IPS-15b (cell line): ENCODE results near the gene ATG16L1.

Experiments used
- H3K27me3 ChIP-seq: one replicate; pipeline ENCODE4 v1.6.1; 2013; ENCODE audit warnings: low read length; ENCODE audit not compliant: control insufficient read depth, insufficient read depth
- H3K36me3 ChIP-seq: one replicate; pipeline ENCODE4 v1.6.1; 2013; ENCODE audit warnings: low read length; ENCODE audit not compliant: control insufficient read depth, insufficient read depth
- H3K4me1 ChIP-seq: one replicate; pipeline ENCODE4 v1.6.1; 2013; ENCODE audit warnings: mild to moderate bottlenecking, low read length; ENCODE audit not compliant: control insufficient read depth, insufficient read depth
- H3K4me3 ChIP-seq: one replicate; pipeline ENCODE4 v1.5.1; 2013; ENCODE audit warnings: low read depth, low read length
- H3K9ac ChIP-seq: one replicate; pipeline ENCODE4 v1.6.1; 2013; ENCODE audit warnings: low read depth, mild to moderate bottlenecking, low read length
- H3K9me3 ChIP-seq: one replicate; pipeline ENCODE4 v1.6.1; 2013; ENCODE audit warnings: mild to moderate bottlenecking, low read length; ENCODE audit not compliant: control insufficient read depth, insufficient read depth

Gene ATG16L1

DNA sequence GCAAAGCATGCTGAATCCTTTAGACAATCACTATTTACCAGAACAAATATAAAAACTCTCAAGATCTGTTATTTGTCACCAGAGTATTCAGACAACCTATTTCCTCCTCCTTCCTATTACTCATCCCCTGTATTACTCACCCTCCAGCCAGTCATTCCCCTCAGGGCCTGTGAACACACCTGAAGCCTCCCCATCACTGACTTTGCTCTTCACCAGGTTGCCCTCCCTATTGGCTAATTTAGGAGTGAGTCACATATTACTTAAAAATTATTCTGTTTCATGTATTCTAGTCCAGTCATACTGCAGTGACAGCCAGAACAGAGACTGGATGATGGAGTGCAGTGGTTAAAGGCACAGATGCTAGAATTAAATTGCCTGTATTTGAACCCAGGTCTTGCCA is 3.7 kb upstream of the ATG16L1 start:
- no peaks in the 10 kb centered on the region for H3K27me3 ChIP-seq
- no peaks in the 10 kb centered on the region for H3K36me3 ChIP-seq
- no peak overlapping the region for H3K9ac ChIP-seq
- H3K9me3 ChIP-seq: no peaks in the 10 kb centered on the region
- no peak overlapping the region for H3K4me3 ChIP-seq
- no peaks in the 10 kb centered on the region for H3K4me1 ChIP-seq

DNA sequence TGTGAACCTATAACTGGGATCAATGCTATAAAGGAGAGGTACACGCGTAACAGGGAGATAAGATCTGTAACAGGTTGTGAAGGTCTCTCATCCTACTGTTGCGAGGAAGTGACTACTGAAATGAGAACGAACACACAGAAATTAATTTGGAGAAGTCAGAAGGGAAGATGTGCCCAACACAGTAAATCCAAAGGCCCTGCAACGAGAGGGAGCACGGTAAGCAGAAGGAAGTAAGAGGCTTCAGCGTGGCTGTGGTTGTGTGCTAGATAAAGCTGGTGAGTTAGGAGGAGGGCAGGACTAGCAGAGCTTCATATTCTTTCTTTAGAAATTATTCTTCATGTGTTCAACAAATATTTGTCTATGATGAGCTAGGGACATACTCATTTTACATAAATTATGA is 2.5 kb upstream of the ATG16L1 start:
- no peaks in the 10 kb centered on the region for H3K9me3 ChIP-seq
- H3K4me1 ChIP-seq: peaks cover 3% of the 10 kb centered on the region
- H3K9ac ChIP-seq: no peak overlapping the region
- H3K4me3 ChIP-seq: no peak overlapping the region
- H3K36me3 ChIP-seq: no peaks in the 10 kb centered on the region
- H3K27me3 ChIP-seq: no peaks in the 10 kb centered on the region

DNA sequence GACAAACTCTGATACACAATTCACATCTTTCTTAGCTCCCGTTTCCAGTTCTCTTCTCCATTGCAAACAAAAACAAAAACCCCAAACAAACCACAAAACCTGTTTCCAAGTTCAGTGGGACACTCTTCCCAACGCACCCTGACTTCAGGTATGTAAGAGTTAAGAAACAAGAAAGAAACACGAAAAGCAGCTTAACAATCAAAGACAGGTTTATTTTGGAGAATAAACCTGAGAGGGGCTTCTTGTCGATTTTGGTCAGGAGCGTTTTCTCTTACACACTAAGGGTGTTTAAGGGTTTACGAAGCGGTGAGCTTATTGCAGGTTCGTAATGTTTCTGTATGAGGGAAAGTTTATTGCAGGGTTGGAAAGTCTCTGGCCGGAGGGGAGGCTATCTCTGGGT is 905 bp upstream of the ATG16L1 start:
- H3K4me3 ChIP-seq: no peak overlapping the region
- H3K9ac ChIP-seq: no peak overlapping the region
- peaks cover 3% of the 10 kb centered on the region for H3K4me1 ChIP-seq

DNA sequence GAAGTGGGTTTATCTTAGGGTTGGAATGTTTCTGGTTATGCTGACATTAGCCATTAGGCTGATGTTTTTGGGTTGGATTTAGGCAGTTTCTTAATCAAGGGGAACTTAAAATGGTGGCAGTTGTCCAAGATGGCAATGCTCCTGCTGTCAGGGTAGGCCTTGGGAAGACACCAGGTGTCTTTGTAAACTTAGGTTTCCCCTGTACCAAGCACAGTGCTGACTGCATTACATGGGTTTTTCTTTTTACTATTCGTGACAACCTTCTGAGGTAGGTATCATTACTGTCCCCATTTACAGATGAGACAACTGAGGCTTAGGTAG is 528 bp upstream of the ATG16L1 start:
- H3K9me3 ChIP-seq: no peaks in the 10 kb centered on the region
- peaks cover 3% of the 10 kb centered on the region for H3K4me1 ChIP-seq
- no peak overlapping the region for H3K4me3 ChIP-seq

More for the DNA sequence above, 905 bp upstream of the ATG16L1 start:
- Histone ChIP-seq H3K9me3 (no peaks in the 10 kb centered on the region), H3K36me3 (no peaks in the 10 kb centered on the region), H3K27me3 (no peaks in the 10 kb centered on the region)

DNA sequence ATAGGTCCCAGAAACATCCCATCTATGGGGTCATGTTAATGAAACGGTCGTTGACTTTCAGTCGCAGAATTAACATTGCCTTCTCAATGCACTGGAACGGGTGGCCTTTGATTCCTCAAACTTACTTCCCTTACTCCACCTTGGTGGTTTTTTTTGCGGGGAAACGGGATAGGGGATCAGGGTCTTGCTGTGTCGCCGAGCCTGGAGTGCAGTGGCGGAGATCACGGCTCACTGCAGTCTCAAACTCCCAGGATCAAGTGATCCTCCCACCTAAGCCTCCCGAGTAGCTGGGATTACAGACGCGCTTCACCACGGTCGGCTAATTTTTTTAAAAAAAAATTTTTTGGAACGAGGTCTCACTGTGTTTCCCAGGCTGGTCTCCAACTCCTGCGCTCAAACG is 754 bp downstream of the ATG16L1 start:
- Histone ChIP-seq H3K4me3 (peak overlapping the region; percentile 94), H3K36me3 (no peaks in the 10 kb centered on the region), H3K4me1 (peaks cover 3% of the 10 kb centered on the region), H3K9me3 (no peaks in the 10 kb centered on the region), H3K9ac (peak overlapping the region; percentile 77), H3K27me3 (no peaks in the 10 kb centered on the region)

More for the DNA sequence above, 528 bp upstream of the ATG16L1 start:
- no peaks in the 10 kb centered on the region for H3K36me3 ChIP-seq
- no peak overlapping the region for H3K9ac ChIP-seq
- H3K27me3 ChIP-seq: no peaks in the 10 kb centered on the region

DNA sequence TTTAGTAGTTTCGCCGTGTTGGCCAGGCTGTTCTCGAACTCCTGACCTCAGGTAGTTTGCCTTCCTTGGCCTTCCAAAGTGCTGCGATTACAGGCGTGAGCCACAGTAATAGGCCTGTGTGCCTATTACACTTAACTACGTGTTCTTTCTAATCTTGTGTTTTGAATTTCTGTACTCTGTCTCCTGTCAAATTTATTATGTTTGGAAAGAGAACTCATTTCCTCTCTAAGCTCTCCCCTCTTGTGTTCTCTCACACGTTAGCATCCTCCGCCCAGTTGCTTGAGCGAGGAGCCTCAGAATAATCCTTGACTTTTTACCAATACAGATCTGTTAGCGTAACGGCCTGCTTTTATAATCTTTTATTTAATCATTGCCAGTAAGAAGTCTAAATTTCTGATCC is 3.7 kb downstream of the ATG16L1 start:
- H3K27me3 ChIP-seq: no peaks in the 10 kb centered on the region
- H3K4me3 ChIP-seq: no peak overlapping the region
- H3K36me3 ChIP-seq: no peaks in the 10 kb centered on the region
- peaks cover 3% of the 10 kb centered on the region for H3K4me1 ChIP-seq
- no peak overlapping the region for H3K9ac ChIP-seq
- no peaks in the 10 kb centered on the region for H3K9me3 ChIP-seq

DNA sequence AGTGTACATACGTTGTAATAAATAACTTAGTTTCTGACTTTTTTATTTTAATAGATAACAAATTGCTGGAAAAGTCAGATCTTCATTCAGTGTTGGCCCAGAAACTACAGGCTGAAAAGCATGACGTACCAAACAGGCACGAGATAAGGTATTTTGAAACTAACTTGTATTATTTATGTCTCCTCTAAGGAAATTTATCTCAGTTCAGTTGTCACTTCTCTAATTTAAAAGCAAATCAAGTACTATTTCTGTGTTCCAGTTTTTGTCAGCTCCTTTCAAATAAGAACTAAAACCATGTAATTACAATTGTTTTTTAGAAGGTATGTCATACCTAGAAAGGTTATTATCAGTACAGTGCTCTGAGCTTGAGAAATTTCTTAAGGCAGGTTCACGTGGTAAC is 4.6 kb downstream of the ATG16L1 start:
- H3K36me3 ChIP-seq: no peaks in the 10 kb centered on the region
- H3K9me3 ChIP-seq: no peaks in the 10 kb centered on the region
- no peaks in the 10 kb centered on the region for H3K27me3 ChIP-seq
- peaks cover 3% of the 10 kb centered on the region for H3K4me1 ChIP-seq
- no peak overlapping the region for H3K9ac ChIP-seq
- no peak overlapping the region for H3K4me3 ChIP-seq

DNA sequence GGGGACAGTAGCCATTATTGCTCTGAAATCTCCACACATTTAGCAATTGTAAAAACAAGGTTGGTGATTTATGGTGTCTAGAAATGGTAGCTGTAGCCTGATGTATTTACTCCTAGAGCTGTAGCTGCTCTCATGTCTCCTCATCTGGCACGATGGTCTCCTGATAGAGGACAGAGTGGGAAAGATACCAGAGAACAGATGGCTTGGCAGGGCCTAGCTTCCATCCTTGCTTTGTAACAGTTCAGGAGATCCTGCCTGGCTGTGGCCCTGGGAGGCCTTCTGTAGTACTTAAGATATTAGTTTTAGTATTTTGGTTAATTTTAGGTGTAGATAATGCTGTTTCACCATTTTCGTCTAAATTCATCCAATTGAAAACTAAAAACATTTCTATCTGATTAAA is 6.7 kb downstream of the ATG16L1 start:
- Histone ChIP-seq H3K4me1 (peaks cover 3% of the 10 kb centered on the region), H3K4me3 (no peak overlapping the region), H3K27me3 (no peaks in the 10 kb centered on the region), H3K9me3 (no peaks in the 10 kb centered on the region), H3K9ac (no peak overlapping the region), H3K36me3 (peaks cover 17% of the 10 kb centered on the region)

DNA sequence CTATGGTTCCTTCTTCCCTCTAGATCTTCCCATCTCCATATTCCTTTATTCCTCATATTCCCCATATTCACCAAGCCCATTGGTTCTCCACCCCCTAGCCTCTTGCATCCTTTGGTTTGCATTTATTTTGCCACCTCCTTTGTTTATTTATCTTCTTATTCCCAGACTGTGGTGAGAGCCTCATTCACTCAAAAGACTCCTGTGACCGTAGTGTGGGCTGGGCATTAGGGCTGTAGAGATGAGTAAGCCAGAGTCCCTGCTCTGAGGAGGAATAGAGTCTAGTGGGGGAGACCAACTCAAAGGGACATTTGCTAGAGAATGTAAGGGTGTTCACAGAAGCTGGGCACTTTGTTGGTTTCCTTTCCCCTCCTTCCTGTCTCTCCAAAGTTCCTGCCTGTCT is 8.3 kb downstream of the ATG16L1 start:
- Histone ChIP-seq H3K36me3 (peaks cover 32% of the 10 kb centered on the region), H3K4me1 (no peaks in the 10 kb centered on the region), H3K27me3 (no peaks in the 10 kb centered on the region), H3K9ac (no peak overlapping the region), H3K9me3 (no peaks in the 10 kb centered on the region), H3K4me3 (no peak overlapping the region)

DNA sequence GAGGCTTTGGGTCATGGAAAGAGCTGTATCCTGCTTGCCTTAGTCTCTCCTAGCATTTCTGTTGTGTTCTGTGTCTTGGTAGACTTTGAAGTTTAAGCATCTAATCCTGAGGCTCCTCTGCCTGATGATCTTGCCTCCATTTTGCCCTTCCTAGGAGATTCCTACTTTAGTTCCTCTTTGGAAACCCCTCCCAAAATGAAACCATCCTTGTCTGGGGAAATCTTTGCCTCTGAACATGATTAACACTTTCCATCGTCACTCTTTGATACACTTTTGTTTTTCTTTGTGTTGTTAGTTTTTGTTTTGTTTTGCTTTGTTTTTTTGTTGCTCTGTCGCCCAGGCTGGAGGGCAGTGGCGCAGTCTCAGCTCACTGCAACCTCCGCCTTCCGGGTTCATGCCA is 9.2 kb downstream of the ATG16L1 start:
- Histone ChIP-seq H3K4me1 (no peaks in the 10 kb centered on the region), H3K9me3 (no peaks in the 10 kb centered on the region), H3K27me3 (no peaks in the 10 kb centered on the region), H3K4me3 (no peak overlapping the region), H3K9ac (no peak overlapping the region), H3K36me3 (peaks cover 36% of the 10 kb centered on the region)

DNA sequence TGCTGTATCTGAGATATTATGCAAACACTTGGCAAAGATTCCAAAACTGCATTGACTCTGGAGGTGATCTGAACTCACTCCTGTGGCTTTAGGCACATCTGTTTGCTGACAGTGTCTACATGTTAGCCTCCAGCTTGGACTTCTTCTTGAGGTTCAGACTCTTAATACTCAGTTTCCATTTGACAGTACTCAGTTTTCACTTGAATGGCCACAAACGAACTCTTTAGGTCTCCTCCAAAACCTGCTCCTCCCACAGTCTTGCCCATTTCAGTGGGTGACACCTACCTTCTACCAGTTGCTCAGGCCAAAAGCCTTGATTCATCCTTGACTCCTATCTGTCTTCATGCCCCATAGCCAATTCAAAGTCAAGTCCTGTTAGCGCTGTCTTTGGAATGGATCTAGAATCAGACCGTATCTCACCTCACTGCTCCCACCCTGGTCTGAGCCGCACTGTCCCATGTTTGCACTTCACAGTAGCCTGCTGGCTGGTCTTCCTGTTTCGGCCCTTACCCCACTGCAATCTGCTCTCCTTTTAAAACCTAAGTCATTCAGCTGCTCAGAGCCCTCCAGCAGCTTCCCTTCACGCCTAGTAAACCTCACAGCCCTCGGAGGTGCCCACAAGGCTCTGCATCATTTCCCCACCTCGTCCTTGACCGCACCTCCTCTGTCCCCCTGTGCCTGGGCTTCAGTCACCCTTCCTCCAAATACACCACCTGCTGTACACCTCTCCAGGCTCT is 10.5 kb downstream of the ATG16L1 start:
- no peaks in the 10 kb centered on the region for H3K4me1 ChIP-seq
- no peaks in the 10 kb centered on the region for H3K27me3 ChIP-seq
- no peak overlapping the region for H3K4me3 ChIP-seq
- peaks cover 42% of the 10 kb centered on the region for H3K36me3 ChIP-seq
- no peaks in the 10 kb centered on the region for H3K9me3 ChIP-seq
- H3K9ac ChIP-seq: no peak overlapping the region

DNA sequence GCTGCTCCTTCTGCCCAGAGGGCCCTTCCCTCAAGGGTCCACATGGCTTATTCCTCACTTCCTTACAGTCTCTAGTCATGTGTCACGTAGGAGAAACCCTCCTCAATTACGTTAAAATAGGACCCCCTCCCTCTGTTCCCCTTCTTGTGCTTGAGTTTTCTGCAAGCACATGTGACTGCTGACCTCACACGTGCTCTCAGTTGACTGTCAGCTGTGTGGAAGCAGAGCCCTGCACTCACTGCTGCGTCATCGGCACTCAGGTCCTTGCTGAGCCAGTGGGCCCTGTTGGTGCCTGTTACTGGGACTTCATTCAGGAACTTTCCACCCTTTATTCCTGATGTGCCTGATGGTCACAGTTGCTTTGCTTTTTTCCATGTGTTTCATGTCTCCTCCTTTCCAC is 11.1 kb downstream of the ATG16L1 start:
- peaks cover 43% of the 10 kb centered on the region for H3K36me3 ChIP-seq
- H3K27me3 ChIP-seq: no peaks in the 10 kb centered on the region
- H3K4me3 ChIP-seq: no peak overlapping the region
- H3K9me3 ChIP-seq: no peaks in the 10 kb centered on the region
- H3K9ac ChIP-seq: no peak overlapping the region
- no peaks in the 10 kb centered on the region for H3K4me1 ChIP-seq
